PC-3 (cell line): ENCODE measurements around the gene COMMD8. TPM values are rescaled to one million over a fixed set of nuclear protein-coding genes. Genes with fewer than 3 reads are reported as not detected.

Experiments
- ATAC-seq: fragments of 200-7000 bp; cut with Tn5 transposase; 2 replicates; pipeline ENCODE4 v1.9.1; 2020; ENCODE audit warnings: mild to moderate bottlenecking, moderate library complexity
- BruUV-seq: library from RNA; stranded (reverse); fragments of 400-500 nt; replicated peaks from 2 replicates; lab custom pipeline; 2021; lab: Mats Ljungman, UMichigan
- CTCF ChIA-PET: fragments of 300-600 bp; sonication (Branson Sonifier 250); formaldehyde crosslinking; loops from one replicate; lab custom pipeline; 2022; ENCODE audit warnings: antibody characterized with exemption; lab: Charles Lee
- POLR2A ChIA-PET: fragments of 300-600 bp; sonication (Branson Sonifier 250); formaldehyde crosslinking; loops from one replicate; lab custom pipeline; 2022; ENCODE audit warnings: antibody characterized with exemption; ENCODE audit not compliant: unreplicated experiment; lab: Charles Lee
- DNase-seq: peaks from one replicate; pipeline ENCODE4 v3.0.0-alpha.2; 2015
- H2AFZ ChIP-seq: fragments of 300-600 bp; sonication (generic); 2 replicates; pipeline ENCODE4 v1.6.0; 2016; ENCODE audit warnings: antibody characterized with exemption, low read length
- H3F3A ChIP-seq: fragments of 300-600 bp; sonication (generic); one replicate; pipeline ENCODE4 v1.6.0; 2017; ENCODE audit warnings: antibody characterized with exemption, low read length, control low read depth, mild to moderate bottlenecking; ENCODE audit not compliant: unreplicated experiment
- H3K27ac ChIP-seq: fragments of 300-600 bp; sonication (generic); 2 replicates; pipeline ENCODE4 v1.5.1; 2016; ENCODE audit warnings: mild to moderate bottlenecking, low read length
- H3K27me3 ChIP-seq: fragments of 300-600 bp; sonication (generic); 2 replicates; pipeline ENCODE4 v1.6.1; 2016; ENCODE audit warnings: low read length, mixed read lengths
- H3K36me3 ChIP-seq: fragments of 300-600 bp; sonication (generic); 2 replicates; pipeline ENCODE4 v1.6.1; 2016; ENCODE audit warnings: low read depth, mixed run types, low read length, mixed read lengths
- H3K4me1 ChIP-seq: fragments of 300-600 bp; sonication (generic); 2 replicates; pipeline ENCODE4 v1.5.1; 2016; ENCODE audit warnings: low read length; ENCODE audit not compliant: insufficient read depth
- H3K4me2 ChIP-seq: fragments of 300-600 bp; sonication (generic); 2 replicates; pipeline ENCODE4 v1.6.0; 2016; ENCODE audit warnings: low read length
- H3K4me3 ChIP-seq: fragments of 300-600 bp; sonication (generic); 2 replicates; pipeline ENCODE4 v1.5.1; 2016; ENCODE audit warnings: mild to moderate bottlenecking, low read length, mixed read lengths
- H3K79me2 ChIP-seq: fragments of 300-600 bp; sonication (generic); 2 replicates; pipeline ENCODE4 v1.6.1; 2017; ENCODE audit warnings: low read length, mixed read lengths
- H3K9ac ChIP-seq: fragments of 300-600 bp; sonication (generic); 2 replicates; pipeline ENCODE4 v1.6.0; 2016; ENCODE audit warnings: mild to moderate bottlenecking, low read length
- H3K9me2 ChIP-seq: fragments of 300-600 bp; sonication (generic); replicated peaks from 2 replicates; pipeline ENCODE4 v1.6.1; 2016; ENCODE audit warnings: mixed run types, low read length, mixed read lengths
- H3K9me3 ChIP-seq: fragments of 300-600 bp; sonication (generic); 2 replicates; pipeline ENCODE4 v1.6.1; 2016; ENCODE audit warnings: low read length, mixed read lengths
- H4K20me1 ChIP-seq: fragments of 300-600 bp; sonication (generic); 2 replicates; pipeline ENCODE4 v1.6.1; 2016; ENCODE audit warnings: low read length, mixed read lengths
- CTCF ChIP-seq: fragments of 300-600 bp; sonication (generic); conservative IDR thresholded peaks from 2 replicates; pipeline ENCODE4 v1.5.1; 2017; ENCODE audit warnings: antibody characterized with exemption, low read depth, mild to moderate bottlenecking, low read length
- EZH2 ChIP-seq: fragments of 300-600 bp; sonication (generic); IDR thresholded peaks from one replicate; pipeline ENCODE4 v1.6.1; 2017; ENCODE audit warnings: antibody characterized with exemption, mild to moderate bottlenecking, low read length; ENCODE audit not compliant: unreplicated experiment
- EZH2phosphoT487 ChIP-seq: fragments of 300-600 bp; sonication (generic); IDR thresholded peaks from 2 replicates; pipeline ENCODE4 v1.6.1; 2018; ENCODE audit warnings: mild to moderate bottlenecking, antibody characterized with exemption, low read length, borderline replicate concordance
- intact Hi-C: fragments of 100-400 bp; cut with micrococcal nuclease; formaldehyde crosslinking; loops from 2 replicates; pipeline ENCODE4 v1.9.0; 2023
- total RNA-seq: library from RNA; depleted of rRNA; stranded (reverse); fragments of >200 nt; gene quantifications from 2 replicates; pipeline ENCODE4 v1.2.3, GENCODE V29; 2014

Gene COMMD8
- total RNA-seq, 1 experiment from 2014 or later: 9.5 TPM

- Histone ChIP-seq H3K4me3 (peak overlapping the region; percentile 79), H3F3A (no peaks in the 10 kb centered on the region), H4K20me1 (no peaks in the 10 kb centered on the region), H3K9me3 (no peaks in the 10 kb centered on the region), H2AFZ (peak overlapping the region; percentile 93), H3K9me2 (no peaks in the 10 kb centered on the region), H3K4me1 (peaks cover 11% of the 10 kb centered on the region), H3K36me3 (no peaks in the 10 kb centered on the region), H3K9ac (peak overlapping the region; percentile 61; the same call in 1 of the 2 replicates), H3K79me2 (no peaks in the 10 kb centered on the region), H3K4me2 (peak overlapping the region; percentile 95), H3K27me3 (no peaks in the 10 kb centered on the region), H3K27ac (no peak overlapping the region)
- TF ChIP-seq EZH2phosphoT487 (no peak), CTCF (no peak), EZH2 (no peak)
- CTCF ChIA-PET: interaction anchor here (0.6 kb wide), 1 partner anchor 447 kb away, joined by 3 read pairs; no protein-coding TSS in a partner anchor
- intact Hi-C loops: no loop called here
- ATAC-seq: no peak
- BruUV-seq: no TSS peak
- no peak for DNase-seq
- POLR2A ChIA-PET: no interaction called here
Measured at GRCh38 chr4:47486231-47486673, 22.8 kb upstream of the COMMD8 start.

GRCh38 chr4:47485768-47486167 lies 22.3 kb upstream of the COMMD8 start:
- Histone ChIP-seq H3K9me2 (no peaks in the 10 kb centered on the region), H3K27ac (no peak overlapping the region; the same call in 1 of the 2 replicates), H3K9me3 (no peaks in the 10 kb centered on the region), H3K27me3 (no peaks in the 10 kb centered on the region), H2AFZ (peak overlapping the region; percentile 93), H4K20me1 (no peaks in the 10 kb centered on the region), H3K4me3 (peak overlapping the region; percentile 79), H3K9ac (peak overlapping the region; percentile 61), H3K79me2 (no peaks in the 10 kb centered on the region), H3K36me3 (no peaks in the 10 kb centered on the region), H3K4me1 (peaks cover 11% of the 10 kb centered on the region), H3K4me2 (peak overlapping the region; percentile 95), H3F3A (no peaks in the 10 kb centered on the region)
- BruUV-seq: no TSS peak
- POLR2A ChIA-PET: no interaction called here
- DNase-seq (no peak), ATAC-seq (no peak)
- CTCF ChIA-PET: interaction anchor here (0.6 kb wide), 2 partner anchors 23 to 448 kb away, joined by 3 read pairs; no protein-coding TSS in a partner anchor
- intact Hi-C loops: loop anchor here (1.0 kb wide), 2 partner anchors 22 to 79 kb away; partner anchors contain the start of gene COMMD8
- TF ChIP-seq EZH2: no peak
- TF ChIP-seq EZH2phosphoT487: no peak
- TF ChIP-seq CTCF: no peak
